Measurements from ENCODE around the gene PRG3.
"Not testable (repeated sequence)": the region's sequence is repeated elsewhere in the genome, so short reads cannot be mapped to it uniquely, and the experiment has no call there.

Gene PRG3

DNA sequence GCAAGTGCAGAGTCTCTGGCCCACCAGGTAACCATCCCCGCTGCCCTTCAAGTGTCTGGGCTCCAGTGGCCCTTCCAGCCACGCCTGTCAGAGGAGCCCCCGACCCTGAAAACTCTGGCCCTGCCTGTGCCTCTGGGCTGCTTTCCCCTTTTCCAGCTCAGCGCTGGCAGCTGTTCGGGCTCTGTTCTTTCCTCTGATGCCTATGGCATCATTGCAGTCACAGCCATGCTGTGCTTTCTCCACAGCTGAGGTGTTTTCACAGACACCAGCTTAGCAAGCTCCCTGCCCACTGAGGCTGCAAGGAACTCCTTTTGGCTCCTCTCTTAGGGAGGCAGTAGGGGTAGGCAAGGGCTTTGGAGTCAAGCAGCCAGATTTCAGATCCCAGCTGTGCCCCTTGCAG is 21.6 kb downstream of the PRG3 start:
- DNase-seq, result no peak

GRCh38 chr11:57358991-57359390 is 22.0 kb downstream of the PRG3 start:
- no peak for DNase-seq

DNA sequence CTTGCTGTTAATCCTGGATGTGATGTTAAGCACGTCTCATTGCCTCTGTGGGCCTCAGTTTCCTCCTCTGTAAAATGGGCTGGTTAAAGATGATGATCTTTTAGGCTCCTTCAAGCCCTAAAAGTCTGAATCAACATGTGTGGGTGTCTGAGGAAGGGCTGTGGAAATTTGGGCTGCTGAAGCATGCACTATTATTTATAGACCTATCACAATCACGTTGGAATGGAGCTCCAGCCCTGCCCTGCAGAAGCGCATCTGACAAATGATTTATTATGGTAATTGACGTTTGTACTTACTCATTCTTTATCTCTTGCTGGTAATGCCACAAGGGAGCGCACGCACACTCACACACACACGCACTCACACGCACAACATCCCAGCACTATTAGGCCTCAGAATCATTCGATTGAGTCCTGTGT is 22.4 kb downstream of the PRG3 start:
- DNase-seq, result no peak

GRCh38 chr11:57357856-57358255 is 23.1 kb downstream of the PRG3 start:
- no peak for DNase-seq

DNA sequence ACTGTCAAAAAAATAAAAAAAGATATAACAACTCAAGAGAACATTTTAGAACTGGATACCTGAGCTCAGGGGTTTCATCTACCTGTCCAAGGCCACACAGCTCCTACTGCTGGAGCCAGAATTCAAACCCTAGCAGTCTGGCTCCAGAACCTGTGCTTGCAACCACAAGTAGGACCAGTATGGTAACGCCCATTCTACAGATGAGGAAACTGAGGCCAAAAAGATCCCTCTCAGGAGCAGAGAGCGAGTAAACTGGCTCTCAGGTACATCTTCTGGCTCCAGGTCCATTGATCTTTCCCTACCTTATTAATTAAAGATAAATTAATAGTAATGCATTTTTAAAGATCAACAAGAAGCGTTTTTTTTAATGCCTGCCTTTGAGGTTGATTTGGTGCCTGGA is 23.6 kb downstream of the PRG3 start:
- DNase-seq, result no peak

- no peak for DNase-seq
These were observed 24.7 kb downstream of the PRG3 start for GRCh38 chr11:57356268-57356667.

DNA sequence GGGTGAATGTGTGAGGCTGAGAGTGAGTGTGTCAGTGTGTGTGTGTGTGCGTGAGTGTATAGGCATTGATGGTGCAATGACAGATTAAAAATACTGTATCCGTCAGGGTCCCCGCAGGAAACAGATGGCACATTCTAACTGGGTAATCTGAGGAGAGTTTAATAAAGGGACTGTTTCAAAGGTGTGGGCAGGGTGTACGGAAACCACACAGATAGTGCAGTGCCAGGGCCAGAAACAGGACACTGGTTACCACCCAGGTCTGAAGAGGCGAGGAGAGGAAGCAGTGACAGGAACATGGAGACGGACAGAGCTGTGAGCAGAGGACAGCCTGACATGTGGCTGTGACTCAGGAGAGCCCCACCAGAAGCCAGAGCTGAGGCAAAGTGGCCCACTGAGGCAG is 26.3 kb downstream of the PRG3 start:
- DNase-seq, result no peak

DNA sequence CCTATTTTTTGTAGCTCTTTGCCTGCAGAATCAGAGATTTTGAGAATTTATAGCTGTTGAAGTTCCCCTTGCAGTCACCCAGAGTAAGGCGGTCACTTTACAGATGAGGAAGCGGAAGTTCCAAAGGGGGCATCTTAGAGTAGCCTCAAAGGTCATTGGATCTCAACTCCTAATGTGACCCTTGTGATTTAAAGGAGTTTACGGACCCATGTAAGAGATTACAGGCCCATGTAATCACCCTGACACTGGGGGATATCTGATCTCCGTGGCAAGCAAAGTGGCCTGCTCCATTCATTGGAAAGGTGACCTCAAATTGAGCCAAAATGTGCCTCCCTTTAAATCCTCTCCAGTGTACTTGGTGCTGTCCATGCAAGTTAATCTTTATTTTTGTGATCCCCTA is 27.1 kb downstream of the PRG3 start:
- no peak for DNase-seq

GRCh38 chr11:57353446-57353845 is 27.5 kb downstream of the PRG3 start:
- no peak for DNase-seq

DNA sequence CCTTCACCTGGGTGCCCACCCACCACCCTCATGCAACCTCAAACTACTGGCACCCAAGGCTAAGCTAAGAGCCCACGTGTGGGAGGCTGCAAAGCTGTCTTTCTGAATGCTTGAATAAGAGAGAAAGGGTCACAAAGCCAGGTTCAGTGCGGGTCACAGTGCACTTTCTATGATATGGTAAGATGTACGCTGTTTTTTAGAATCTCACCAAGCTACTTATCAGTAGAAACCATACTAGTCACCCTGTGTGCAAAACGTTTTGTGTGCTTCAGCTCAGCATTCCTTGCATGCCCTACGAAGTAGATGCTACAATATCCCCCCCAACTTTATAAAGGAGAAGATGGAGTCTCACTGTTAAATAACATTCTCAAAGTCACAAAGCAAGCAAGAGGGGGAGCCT is 27.9 kb downstream of the PRG3 start:
- no peak for DNase-seq

GRCh38 chr11:57349491-57350274 is 31.3 kb downstream of the PRG3 start:
- DNase-seq, result no peak

- no peak for DNase-seq
These were observed 32.2 kb downstream of the PRG3 start for GRCh38 chr11:57348636-57349313.

DNA sequence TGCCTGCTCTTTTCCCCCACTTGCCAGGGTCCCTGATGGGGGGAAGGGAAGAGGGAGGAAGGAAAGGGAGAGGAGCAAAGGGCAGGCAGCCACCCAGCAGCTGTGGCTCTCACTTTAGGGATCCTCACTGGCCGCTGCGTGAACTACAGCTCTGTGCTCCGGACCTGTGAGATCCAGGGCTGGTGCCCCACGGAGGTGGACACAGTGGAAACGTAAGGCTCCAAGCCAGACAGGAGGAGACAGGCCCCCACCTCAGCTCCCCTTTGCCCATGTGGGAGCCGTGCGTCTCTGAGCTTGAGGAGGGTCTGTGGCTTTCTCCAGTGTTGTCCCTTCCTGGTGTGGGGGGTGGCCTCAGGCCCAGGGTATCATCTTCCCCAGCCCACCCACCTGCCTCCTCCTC is 32.9 kb downstream of the PRG3 start:
- DNase-seq, result no peak

- DNase-seq, result no peak
These were observed 33.6 kb downstream of the PRG3 start for GRCh38 chr11:57347336-57347735.

GRCh38 chr11:57345555-57346211 is 35.3 kb downstream of the PRG3 start:
- no peak for DNase-seq

DNA sequence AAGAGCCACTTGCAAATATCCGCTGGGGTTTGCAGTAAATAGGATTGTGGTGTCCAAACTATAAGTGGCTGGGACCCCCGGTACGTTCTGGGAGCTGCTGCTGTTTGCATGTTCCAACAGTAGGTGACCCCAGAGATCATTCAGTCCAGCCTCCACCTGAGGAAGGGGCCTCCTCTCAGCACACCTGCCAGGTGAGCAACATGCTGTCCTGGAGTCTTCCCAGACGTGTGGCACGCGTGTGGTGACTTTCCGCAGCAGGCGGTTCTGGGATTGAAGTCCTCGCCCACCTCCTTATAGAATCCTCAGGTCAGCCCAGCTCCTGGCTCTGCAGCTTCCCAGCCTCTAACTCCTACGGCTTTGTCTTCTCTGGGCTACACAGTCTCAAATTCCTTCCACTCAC is 36.1 kb downstream of the PRG3 start:
- DNase-seq, result no peak

- no peak for DNase-seq
These were observed 37.1 kb downstream of the PRG3 start for GRCh38 chr11:57343825-57344224.

- no peak for DNase-seq
These were observed 38.2 kb downstream of the PRG3 start for GRCh38 chr11:57342702-57343101.

GRCh38 chr11:57341250-57341808 is 39.6 kb downstream of the PRG3 start:
- DNase-seq, result no peak

DNA sequence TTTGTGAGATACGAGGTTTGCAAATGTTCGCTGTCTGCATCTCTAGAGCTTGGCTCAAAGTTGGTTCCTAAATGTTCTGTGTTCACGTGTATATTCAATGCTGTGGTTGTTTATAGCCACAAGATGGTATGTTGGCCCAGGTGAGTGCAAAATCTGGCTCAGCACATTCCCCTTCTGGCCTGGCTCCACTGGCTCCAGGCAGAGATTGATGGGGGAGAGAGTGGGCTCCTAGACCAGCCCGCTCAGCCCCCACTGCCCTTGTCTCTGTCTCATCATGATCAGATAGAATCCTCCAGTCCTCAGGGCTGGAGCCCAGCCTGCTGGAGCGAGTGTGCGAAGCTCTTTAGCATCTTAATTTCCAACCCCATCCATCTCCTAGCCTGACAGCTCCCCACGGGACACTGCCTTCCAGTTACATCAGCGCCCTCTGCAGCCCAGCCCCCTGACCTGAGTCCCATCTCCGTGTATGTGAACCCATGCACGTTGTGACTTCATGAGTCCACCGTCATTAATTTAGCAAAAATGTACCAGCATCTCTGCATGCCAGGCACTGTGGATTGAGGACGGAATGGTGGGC is 40.8 kb downstream of the PRG3 start:
- DNase-seq, result no peak

DNA sequence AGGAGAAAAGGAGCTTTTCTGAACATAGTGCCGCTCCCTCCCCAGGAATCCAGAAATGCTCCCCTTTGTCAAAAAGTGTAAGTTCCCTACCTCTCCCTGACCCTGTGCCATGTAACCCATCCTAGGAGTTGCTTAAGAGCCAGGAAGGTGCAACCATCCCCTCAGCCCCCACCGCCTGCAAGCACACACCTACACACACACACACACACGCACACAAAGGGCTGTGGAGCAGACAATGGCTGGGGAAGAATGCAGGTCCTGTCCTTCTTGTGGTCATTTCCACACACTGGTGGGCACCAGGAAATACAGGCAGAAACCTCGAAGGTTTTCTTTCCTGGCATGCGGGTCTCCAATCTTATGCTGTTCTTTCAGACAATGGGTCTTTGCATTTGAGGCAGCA is 41.6 kb downstream of the PRG3 start:
- DNase-seq, result no peak

GRCh38 chr11:57338142-57338541 is 42.8 kb downstream of the PRG3 start, which contains the start of gene P2RX3:
Gene P2RX3 (plus strand): TSS chr11:57338352. CDS start chr11:57338551, 199 bp downstream.
- no peak for DNase-seq

- DNase-seq, result not testable (repeated sequence)
These were observed 44.1 kb downstream of the PRG3 start for GRCh38 chr11:57336856-57337255.

Data from SHP77 treated with DMSO at 0.1 percent for 48 hours (cell line).